Measurements from ENCODE around the gene TMTC2.

DNA sequence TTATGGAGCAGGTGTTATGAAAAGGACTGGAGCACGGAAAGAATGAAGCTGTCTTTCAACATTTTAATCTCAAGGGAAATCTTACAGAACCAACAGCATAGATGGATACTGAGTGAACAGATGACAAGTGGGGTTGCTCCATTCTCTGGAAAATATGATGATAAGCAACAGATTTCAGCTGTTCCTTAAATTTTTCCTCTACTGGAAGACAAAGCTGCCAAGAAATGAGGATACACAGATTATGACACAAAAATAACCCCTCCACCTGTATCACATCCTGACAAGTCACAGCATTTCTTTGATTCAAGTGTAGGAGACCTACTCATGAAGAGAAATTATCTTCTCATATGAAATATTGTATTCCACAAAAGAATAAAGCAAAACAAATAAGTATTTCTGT lies 13.0 kb upstream of the TMTC2 start:
- TF ChIP-seq, protein P1, sequence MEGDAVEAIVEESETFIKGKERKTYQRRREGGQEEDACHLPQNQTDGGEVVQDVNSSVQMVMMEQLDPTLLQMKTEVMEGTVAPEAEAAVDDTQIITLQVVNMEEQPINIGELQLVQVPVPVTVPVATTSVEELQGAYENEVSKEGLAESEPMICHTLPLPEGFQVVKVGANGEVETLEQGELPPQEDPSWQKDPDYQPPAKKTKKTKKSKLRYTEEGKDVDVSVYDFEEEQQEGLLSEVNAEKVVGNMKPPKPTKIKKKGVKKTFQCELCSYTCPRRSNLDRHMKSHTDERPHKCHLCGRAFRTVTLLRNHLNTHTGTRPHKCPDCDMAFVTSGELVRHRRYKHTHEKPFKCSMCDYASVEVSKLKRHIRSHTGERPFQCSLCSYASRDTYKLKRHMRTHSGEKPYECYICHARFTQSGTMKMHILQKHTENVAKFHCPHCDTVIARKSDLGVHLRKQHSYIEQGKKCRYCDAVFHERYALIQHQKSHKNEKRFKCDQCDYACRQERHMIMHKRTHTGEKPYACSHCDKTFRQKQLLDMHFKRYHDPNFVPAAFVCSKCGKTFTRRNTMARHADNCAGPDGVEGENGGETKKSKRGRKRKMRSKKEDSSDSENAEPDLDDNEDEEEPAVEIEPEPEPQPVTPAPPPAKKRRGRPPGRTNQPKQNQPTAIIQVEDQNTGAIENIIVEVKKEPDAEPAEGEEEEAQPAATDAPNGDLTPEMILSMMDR (IDR thresholded peaks at IDR 0.05; ENCODE audit: insufficient read depth, low read length, poor library complexity, severe bottlenecking) = no peak
- TF ChIP-seq EZH2phosphoT487 (conservative IDR thresholded peaks at IDR 0.05; ENCODE audit: low read length) = no peak

All from SU-DHL-6 (cell line).